GM19455 (cell line): ENCODE data around the gene GCG.
A peak's percentile ranks its signal among the peaks of the same experiment; 100 is the strongest.

ENCODE experiments used
- ATAC-seq: cut with Tn5 transposase; IDR thresholded peaks from one replicate; pipeline ENCODE4 v1.9.1; 2021; ENCODE audit not compliant: unreplicated experiment

GCG gene

DNA sequence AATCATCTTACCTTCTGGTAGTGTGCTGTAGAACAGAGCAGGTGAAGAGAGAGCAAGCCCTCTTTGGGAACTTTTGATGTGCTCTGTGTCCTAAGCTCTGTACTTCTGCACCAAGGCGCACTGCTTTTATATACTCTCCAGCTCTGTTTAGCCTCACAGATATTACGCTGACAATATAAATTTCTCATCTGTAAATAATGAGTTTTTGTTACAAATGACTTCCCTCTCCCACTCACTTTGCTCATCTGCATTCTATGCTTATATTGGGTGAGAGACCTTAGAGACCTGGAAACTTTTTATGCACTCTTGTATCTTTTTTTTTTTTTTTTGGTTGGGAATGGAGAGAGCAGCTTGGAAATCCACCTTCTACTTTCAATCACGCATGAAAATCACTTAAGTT, at the start of gene GCG:
Gene GCG (minus strand): TSS at position 101 of the 400 bp plus-strand sequence. CDS start 3,069 bp downstream, outside the sequence.
- ATAC-seq = no peak

DNA sequence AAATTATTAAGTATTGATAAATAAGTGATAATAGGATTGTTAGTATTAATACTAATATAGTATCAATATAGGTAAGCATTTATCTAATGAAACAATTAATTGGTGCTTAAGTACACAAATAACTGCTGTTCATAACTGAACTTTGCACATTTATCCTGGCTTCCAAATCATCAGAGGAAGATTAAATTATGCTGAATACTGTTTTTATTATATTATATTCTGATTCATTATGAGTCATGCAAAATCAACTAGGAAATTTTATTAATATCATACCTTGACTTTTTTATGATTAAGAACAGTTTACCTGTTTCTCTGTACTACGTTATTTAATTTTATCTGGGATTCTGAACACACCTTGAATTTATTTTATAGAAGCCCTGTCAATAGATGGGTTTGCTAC, 48.6 kb upstream of the GCG start:
- ATAC-seq = no peak

DNA sequence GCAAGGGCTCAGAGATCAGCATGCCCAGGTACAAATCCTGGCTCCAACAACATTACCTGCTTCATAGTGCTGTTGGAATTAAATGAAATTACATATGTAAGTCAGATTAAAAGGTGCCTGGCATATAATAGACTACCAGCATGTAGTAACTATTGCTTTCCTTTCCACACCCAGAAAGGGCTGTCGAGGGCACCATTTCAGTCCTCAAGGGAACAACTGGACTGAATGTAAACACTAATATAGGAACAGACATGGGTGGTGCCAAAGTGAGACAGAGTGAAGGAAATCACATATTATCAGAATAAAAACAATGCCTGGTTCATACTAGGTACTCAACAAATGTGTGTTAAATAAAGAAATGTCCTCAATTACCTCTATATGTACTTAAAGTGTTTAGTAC, 47.9 kb upstream of the GCG start:
- ATAC-seq = no peak

DNA sequence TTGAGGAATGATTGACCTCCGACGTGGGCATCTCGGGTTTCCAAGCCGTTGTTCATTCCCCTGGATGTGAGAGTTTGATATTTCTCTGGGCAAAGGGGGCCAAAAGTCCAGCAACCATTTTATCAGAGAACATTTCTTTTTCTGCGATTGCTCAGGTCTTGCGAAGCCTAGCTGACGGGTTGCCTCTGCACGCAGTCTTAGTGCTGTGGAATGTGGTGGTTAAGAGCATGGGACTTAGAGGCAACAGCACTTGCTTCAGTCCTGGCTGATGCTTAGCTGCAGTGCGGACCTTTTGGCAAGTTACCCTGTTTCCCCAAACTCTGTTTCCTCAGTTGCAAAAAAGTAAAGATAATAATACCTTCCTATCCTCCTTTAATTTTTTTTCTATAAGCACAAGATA, 46.2 kb upstream of the GCG start:
- ATAC-seq = no peak

DNA sequence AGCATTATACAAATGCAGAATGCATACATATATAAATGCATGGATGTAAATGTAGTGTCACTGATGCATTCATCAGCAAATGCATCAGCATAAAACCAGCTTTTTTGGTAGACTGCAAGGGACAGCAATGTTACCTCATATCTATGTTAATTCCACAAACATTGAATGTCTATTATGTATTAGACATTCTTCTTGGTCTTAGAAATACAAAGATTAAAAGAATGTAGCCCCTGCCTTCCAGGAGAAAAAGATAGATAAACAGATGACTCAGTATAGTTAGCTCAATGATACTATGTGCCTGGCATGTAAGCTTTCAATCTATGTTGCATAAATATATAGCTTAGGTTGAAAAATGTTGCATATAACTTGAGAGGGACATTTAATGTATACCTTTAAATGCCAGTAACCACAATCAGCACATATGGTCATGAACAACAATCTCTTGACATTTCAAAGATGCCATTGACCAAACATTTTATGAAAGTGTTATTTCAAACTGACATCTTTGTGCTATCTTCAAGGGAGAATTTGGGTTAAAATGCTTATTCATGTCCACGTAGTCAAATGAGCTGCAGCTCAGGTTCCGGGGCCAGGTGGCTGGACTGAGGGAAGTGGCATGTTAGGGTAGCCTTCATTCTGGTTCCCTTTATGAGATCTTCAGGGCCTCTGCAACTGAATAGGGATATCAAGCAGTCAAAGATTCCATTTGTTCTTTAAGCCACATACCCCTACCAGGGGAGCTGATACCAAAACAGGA, 45.2 kb upstream of the GCG start:
- no peak for ATAC-seq

DNA sequence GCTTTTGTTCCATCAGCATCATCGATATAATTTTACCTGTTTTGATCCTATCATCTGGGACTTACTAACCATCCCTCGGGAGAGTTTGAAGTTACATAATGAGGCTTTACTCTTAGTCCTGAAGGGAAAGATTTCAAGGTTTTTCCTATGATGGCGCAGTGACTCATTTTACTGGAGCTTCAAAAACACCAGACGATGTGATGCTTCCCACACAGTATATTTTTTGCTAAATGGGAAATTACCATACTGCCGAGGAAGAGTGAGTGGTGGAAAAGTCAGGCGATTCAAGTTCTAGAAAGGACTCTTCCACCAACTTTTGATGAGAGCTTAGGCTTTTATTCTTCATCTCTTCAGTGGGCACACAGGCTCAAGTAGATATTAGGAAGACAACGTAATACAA, 44.6 kb upstream of the GCG start:
- ATAC-seq = no peak

DNA sequence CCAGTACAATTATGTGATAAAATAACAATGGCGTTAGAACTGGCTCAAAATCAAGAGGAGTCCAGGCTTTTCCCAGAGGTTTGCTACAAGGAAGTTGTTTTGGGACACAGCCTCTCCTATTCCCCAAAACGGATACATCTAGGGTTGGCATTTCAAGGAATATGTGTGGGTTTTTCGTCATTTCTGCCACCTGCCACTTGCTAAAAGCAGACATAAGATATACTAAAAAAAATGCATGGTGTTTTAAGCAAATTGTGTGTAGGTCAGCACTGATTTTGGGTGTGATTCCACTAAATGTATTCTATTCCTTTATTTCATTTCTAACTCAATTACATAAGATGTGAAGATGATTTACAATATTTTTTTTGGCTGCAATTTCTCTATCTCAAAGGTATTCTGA, 36.4 kb upstream of the GCG start:
- no peak for ATAC-seq

DNA sequence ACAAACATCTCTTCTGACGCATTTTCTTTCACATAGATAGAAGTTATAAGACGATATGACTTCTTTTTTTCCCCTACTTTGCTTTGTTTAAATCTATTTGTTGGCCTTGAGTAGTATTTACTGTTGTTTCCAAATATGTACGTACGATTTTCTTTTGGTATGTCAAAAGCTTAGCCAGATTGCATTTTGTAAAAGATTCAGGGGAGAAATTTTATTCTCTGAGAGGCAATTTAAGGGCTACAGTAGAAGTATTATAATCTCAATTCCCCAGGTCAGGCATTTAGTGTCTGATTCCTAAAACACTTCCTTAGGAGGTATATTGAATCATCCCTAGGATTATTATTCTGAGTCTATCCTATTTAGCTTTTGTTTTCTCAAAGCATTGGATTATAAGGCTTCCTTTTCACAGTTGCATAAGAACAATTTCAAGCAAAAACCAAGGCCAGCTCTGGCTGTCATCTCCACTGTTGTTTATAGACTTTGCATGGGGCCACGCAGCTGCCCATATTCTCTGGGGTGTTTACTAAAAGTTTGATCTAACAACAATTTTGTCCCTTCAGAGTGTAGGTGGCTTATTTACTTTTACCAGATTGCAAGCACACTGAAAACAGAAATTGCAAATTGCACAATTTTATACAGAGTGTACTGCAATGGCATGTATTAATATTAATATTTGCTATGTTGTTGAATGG, 33.6 kb upstream of the GCG start:
- no peak for ATAC-seq

DNA sequence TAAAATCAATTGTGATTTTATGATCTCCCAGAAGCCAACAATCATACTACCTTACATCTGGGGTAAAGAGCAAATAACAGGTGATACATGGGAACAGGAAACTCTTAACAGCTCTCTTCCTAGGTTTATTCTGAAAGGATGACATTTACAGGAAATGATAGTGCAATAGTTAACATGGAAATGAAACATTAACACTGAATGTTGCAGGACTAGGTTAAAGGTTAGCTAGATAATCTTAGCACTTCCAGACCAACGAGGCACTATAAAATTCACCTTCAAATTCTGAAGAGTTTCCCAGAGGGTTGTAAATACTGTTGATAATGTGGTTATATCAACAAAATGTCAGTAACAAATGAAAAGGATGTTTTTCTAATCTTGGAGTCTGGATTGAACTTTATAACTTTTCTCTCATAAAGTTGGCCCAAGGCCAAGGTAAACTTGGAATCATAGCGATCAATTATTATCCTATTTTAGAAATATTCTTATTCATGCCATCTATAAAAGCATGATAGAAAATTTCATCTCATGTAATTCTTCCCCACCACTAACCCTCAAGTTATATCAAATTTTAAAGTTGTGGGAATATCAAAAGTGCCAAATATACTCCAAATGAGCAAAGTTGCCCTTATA, 32.9 kb upstream of the GCG start:
- ATAC-seq = no peak

DNA sequence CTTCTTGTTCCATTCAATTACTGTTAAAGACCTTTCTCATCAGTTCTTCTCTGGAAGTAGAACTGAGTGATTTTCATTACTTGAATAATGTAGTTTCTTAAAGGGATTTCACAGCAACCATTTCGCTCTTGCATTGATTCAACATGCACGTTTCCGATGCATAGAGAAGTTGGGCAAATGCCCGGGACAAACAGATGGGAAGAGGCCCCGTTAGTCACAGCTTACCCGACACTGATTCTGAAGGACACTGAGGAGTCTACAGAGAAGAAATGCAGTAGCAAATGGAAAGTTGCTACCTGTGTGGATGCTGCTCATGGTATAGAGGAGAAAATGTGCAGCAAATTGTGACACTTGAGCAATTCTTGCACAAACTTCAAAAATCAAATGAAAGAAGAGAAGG, 32.3 kb upstream of the GCG start:
- no peak for ATAC-seq

DNA sequence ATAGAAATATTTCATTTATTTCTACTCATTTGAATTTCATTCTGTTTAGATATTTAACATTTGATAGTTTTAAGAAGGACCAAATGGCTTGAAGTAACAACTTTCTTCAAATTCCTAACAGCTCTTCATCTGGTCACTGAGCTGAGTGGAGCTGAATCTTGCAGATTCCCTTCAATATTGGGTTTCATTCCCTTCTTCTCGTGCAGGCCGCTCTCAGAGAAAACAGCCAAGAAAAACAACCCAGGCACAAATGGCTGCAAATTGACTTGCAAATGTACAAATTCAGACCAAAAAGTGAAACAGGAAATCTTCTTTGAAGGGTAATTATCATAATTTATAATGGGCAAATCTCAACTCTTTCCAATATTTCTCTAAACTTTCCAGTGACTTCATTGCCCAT, 30.3 kb upstream of the GCG start:
- ATAC-seq = no peak

DNA sequence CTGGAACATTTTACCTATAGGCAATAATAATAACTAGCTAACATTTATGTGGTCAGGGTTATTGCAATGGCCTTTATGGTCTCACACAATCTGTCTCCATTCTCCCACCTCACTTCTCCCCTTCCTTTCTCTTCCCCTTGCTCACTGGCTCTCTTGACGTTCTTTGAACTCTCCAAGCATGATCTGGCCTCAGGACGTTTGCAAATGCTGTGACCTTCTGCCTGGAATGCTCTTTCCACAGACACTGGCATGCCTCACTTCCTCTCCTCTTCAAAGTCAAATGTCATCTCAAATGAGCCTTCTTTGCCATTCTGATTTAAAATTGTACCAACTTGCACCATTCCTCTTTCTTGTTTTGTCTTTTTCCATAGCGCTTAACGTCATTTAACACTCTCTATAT, 25.3 kb upstream of the GCG start:
- no peak for ATAC-seq

DNA sequence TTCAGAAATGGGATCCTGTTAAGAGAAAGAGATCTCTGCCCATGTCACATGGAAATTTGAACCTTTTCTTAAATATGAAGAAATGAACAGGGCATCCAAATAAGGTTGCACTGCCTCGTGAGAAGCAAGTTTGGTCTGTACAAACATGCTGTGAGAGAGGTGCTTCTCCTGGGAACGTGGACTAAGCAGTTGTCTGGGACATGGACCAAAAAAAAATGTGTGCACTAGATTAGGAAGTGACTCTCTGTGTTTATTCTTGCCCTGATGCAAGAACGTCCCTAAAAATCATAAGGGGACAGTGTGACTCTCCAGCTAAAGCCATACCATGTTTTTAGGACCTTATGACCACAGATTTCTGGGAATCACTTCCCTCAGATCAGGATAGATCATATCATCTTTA, 23.7 kb upstream of the GCG start:
- ATAC-seq = no peak

DNA sequence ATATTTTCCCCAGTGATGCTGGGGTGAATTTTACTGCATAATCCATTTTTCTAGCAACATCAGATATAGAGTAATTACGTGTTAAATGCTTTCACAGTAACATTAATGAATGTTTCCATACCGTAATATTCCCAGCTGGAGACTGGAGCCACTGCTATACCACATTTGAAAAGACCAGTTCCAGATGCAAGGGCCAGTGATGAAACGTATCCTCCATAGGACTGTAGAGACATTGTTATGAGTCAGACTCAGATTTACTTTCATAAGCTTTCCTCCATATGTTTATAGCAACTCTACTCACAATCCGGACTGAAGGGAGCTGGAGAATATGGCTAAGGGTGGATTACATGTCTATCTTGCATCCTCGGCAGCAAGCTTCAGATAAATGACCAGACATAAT, 22.7 kb upstream of the GCG start:
- ATAC-seq = no peak

DNA sequence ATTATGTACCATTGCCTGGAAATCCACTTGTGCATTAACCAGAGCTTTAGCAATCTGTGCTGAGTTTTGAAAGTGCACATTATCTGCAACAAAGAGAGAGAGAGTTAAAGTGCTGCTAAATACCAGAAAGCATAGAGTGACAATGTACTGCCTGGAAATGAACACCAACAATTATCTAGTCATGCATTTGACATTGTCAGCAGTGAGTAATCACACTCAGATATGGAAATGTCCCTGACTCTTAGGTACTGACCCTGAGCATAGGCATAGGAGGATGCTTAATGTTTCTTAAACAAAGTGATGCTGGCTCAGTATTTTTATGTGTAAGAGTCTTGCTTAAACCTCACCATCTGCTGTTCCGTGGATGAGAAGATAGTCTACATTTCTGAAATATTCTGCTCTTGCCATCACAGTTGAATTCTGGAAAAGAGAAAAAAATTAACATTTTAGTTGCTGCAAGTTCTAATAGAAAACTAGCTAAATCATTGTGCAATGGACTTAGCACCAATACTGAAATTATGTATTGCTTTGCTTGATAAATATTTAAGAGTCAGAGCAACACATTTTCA, 20.8 kb upstream of the GCG start:
- ATAC-seq = no peak

DNA sequence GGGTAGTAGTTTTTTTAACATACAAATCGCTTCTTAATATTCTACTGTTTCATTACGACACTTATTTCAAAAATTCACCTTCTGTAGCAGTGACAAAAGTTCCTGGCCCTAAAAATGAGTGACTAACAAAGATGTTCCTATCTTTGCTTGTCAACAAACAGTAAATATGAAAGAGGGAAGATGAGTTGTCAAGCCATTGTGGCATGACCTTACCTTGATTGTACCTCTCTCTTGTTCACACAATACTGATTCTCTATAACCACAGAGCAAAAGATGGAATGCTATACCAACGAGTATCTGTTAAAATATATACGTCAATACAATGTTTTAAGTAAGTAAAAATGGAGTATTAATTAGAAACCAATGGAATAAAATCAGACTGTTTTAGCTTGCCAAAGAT, 14.7 kb upstream of the GCG start:
- no peak for ATAC-seq

DNA sequence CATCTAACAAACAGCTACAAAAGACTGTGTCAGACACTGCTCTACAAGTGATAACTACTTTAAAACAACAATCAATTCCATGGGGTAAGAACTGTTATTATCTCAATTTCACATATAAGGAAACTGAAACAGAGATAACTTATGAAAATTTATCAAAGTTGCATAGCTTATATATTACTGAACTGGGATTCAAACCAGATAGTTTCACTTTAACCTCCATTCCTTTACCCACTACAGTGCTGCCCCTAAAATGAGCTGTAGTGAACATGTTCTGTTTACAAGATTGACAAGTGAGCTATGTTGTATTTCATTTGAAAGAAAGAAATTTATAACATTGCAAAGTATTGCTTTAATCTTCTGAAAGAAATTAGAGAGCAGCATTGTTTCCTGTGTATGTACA, 14.1 kb upstream of the GCG start:
- ATAC-seq = no peak

DNA sequence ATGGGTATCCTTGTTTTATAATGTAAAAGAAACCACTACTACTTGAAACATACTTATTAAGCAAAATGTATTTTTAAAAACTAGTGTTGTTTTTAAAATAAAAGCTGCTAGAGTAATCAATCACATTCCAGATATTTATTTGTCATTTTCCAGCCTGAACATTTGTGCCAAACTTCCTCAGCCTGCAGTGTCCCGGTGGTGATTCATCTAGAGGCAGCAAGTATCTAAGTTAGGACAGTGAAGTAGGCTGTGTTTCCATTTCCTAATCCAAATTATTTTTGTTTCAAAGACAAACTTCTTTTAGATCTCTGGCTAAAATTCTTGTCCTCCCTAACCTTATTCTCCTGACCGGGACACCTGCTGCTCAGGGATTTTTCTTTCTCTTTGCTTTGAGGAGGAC, 12.8 kb upstream of the GCG start:
- no peak for ATAC-seq

DNA sequence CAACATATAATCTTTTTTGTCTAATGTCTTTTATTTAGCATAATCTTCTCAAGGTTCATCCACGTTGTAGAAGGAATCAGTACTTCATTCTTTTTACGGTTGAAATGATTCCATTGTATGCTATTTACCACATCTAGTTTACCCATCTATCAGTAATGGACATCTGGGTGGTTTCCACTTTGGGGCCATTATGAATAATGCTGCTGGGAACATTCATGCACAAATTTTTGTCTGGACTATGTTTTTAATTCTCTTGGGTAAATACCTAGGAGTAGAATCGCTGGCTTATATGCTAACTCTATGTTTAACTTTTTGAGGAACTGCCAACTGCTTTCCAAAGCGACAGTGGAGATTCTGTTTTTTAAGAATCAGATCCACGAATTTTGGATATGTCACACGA, 7.4 kb upstream of the GCG start:
- ATAC-seq = no peak

DNA sequence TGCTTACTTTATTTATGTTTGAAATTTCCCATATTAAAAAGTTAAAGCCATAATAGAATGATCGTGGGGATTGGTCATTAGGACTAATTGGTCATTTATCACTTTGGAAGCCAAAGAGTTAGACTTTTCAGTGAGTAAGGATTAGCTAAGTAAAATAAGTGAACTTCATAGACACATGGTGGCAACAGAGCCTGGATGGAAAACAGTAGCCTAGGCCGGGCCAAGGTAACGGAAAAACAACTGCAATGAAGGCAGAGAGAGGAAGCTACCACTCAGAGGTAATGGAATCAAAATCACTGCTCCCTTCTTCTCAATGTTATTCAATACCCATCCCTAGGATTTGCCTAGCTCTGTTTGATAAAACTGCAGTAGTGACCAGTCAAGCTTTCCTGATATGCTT, 4.1 kb upstream of the GCG start:
- no peak for ATAC-seq

DNA sequence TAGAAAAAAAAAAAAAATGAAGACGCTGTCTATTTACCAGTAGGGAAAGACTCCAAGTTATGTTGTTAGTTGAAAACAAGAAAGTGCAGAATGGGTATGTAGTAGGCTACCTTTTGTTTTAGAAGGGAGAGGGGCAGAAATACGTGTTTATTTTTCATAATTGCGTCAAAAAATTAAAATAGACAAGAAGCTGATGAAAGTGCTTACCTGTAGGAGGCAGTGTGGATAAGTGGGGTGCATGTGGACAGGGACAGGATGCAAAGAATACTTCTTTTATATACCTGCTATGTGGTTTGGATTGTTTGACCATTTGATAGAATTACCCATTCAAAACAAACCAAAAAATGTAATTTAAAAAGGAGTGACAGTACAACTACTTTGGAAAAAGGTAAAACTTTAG, 3.0 kb upstream of the GCG start:
- ATAC-seq = no peak

DNA sequence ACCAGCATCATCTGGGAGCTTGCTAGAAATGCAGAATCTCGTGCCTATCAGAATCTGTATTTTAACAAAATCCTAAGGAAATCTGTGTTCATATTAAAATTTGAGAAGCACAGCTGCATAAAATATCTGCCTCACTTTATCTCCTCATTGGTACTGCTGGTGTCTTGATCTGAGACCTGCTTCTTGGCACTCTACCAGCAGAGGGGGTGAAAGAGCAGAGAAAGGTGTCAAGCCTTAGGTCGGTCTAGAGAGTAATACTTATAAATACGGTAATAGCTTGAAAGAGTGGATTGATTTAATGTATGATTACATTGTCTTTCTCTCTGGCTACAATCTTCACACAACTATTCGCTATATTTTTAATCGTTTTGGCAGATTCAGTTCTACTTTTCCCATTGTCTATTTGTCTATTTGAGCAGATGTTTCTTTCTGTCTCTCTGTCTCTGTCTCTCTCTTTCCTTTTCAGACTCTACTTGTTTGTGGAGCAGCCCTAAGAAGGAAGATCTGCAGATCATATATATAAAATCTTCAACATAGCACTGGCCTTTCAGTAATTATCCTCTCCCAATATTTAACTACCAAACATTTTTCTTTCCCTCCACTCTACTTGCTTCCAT, 1.7 kb upstream of the GCG start:
- peak; percentile 96 for ATAC-seq
